ENCODE measurements around the gene CLDN6. TPM values are rescaled to one million over a fixed set of nuclear protein-coding genes. Genes with fewer than 3 reads are reported as not detected.
A peak's percentile ranks its signal among the peaks of the same experiment; 100 is the strongest.

The CLDN6 gene
- total and polyA plus RNA-seq, 2 of the 13 experiments (the other 11 are each of a cell fraction or from before 2014, with no cell fraction given): 5.9 to 7.6 TPM

DNA sequence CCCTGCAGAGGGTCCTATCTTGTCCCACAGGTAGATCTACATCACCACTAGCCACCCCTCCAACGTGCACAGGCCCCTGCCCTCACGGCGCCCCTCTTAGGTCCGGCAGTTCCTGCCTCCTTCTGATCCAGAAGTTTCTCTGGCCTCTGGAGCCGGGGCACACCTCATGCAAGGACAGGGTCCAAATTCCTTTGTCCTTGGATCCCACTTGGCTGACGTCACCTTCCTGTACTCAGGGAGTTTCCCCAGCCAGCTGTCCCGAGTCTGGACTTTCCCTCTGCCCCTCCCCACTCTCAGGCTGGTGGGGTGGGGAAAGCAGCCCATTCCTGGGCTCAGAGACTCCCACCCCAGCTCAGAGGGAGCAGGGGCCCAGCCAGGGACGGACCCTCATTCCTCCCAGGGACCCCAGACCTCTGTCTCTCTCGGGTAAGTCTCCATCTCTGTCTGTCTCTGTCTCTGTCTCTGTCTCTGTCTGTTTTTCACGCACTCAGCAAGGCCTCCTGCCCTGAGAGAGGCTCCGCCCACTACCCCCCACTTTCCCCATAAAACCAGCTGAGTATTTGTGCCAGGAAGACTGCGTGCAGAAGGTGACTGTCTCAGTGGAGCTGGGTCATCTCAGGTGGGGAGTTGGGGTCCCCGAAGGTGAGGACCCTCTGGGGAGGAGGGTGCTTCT lies 47.2 kb upstream of the CLDN6 start, which contains the start of gene IL32 (continued):
- TF ChIP-seq ZNF670 (CRISPR knock-in tag; IDR thresholded peaks at IDR 0.05; ENCODE audit: borderline replicate concordance) (0 out of 2 replicates have a peak, but pooled peaks have one; percentile 28), RFXAP (CRISPR knock-in tag; IDR thresholded peaks at IDR 0.05; ENCODE audit: borderline replicate concordance) (no peak)
- TF ChIP-seq, protein P1, sequence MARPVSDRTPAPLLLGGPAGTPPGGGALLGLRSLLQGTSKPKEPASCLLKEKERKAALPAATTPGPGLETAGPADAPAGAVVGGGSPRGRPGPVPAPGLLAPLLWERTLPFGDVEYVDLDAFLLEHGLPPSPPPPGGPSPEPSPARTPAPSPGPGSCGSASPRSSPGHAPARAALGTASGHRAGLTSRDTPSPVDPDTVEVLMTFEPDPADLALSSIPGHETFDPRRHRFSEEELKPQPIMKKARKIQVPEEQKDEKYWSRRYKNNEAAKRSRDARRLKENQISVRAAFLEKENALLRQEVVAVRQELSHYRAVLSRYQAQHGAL (CRISPR knock-in tag; IDR thresholded peaks at IDR 0.05; ENCODE audit: not compliant biosample characterization): no peak
- TF ChIP-seq, protein P2, sequence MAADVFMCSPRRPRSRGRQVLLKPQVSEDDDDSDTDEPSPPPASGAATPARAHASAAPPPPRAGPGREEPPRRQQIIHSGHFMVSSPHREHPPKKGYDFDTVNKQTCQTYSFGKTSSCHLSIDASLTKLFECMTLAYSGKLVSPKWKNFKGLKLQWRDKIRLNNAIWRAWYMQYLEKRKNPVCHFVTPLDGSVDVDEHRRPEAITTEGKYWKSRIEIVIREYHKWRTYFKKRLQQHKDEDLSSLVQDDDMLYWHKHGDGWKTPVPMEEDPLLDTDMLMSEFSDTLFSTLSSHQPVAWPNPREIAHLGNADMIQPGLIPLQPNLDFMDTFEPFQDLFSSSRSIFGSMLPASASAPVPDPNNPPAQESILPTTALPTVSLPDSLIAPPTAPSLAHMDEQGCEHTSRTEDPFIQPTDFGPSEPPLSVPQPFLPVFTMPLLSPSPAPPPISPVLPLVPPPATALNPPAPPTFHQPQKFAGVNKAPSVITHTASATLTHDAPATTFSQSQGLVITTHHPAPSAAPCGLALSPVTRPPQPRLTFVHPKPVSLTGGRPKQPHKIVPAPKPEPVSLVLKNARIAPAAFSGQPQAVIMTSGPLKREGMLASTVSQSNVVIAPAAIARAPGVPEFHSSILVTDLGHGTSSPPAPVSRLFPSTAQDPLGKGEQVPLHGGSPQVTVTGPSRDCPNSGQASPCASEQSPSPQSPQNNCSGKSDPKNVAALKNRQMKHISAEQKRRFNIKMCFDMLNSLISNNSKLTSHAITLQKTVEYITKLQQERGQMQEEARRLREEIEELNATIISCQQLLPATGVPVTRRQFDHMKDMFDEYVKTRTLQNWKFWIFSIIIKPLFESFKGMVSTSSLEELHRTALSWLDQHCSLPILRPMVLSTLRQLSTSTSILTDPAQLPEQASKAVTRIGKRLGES (CRISPR knock-in tag; IDR thresholded peaks at IDR 0.05; ENCODE audit: borderline replicate concordance): no peak
- TF ChIP-seq, protein P3, sequence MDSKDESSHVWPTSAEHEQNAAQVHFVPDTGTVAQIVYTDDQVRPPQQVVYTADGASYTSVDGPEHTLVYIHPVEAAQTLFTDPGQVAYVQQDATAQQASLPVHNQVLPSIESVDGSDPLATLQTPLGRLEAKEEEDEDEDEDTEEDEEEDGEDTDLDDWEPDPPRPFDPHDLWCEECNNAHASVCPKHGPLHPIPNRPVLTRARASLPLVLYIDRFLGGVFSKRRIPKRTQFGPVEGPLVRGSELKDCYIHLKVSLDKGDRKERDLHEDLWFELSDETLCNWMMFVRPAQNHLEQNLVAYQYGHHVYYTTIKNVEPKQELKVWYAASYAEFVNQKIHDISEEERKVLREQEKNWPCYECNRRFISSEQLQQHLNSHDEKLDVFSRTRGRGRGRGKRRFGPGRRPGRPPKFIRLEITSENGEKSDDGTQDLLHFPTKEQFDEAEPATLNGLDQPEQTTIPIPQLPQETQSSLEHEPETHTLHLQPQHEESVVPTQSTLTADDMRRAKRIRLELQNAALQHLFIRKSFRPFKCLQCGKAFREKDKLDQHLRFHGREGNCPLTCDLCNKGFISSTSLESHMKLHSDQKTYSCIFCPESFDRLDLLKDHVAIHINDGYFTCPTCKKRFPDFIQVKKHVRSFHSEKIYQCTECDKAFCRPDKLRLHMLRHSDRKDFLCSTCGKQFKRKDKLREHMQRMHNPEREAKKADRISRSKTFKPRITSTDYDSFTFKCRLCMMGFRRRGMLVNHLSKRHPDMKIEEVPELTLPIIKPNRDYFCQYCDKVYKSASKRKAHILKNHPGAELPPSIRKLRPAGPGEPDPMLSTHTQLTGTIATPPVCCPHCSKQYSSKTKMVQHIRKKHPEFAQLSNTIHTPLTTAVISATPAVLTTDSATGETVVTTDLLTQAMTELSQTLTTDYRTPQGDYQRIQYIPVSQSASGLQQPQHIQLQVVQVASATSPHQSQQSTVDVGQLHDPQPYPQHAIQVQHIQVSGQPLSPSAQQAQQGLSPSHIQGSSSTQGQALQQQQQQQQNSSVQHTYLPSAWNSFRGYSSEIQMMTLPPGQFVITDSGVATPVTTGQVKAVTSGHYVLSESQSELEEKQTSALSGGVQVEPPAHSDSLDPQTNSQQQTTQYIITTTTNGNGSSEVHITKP (CRISPR knock-in tag; IDR thresholded peaks at IDR 0.05; ENCODE audit: low read depth): peak; percentile 55; the same call in 1 of the 2 replicates
- TF ChIP-seq, protein P4, sequence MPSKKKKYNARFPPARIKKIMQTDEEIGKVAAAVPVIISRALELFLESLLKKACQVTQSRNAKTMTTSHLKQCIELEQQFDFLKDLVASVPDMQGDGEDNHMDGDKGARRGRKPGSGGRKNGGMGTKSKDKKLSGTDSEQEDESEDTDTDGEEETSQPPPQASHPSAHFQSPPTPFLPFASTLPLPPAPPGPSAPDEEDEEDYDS (CRISPR knock-in tag; IDR thresholded peaks at IDR 0.05): peak; percentile 93
- TF ChIP-seq, protein P5, sequence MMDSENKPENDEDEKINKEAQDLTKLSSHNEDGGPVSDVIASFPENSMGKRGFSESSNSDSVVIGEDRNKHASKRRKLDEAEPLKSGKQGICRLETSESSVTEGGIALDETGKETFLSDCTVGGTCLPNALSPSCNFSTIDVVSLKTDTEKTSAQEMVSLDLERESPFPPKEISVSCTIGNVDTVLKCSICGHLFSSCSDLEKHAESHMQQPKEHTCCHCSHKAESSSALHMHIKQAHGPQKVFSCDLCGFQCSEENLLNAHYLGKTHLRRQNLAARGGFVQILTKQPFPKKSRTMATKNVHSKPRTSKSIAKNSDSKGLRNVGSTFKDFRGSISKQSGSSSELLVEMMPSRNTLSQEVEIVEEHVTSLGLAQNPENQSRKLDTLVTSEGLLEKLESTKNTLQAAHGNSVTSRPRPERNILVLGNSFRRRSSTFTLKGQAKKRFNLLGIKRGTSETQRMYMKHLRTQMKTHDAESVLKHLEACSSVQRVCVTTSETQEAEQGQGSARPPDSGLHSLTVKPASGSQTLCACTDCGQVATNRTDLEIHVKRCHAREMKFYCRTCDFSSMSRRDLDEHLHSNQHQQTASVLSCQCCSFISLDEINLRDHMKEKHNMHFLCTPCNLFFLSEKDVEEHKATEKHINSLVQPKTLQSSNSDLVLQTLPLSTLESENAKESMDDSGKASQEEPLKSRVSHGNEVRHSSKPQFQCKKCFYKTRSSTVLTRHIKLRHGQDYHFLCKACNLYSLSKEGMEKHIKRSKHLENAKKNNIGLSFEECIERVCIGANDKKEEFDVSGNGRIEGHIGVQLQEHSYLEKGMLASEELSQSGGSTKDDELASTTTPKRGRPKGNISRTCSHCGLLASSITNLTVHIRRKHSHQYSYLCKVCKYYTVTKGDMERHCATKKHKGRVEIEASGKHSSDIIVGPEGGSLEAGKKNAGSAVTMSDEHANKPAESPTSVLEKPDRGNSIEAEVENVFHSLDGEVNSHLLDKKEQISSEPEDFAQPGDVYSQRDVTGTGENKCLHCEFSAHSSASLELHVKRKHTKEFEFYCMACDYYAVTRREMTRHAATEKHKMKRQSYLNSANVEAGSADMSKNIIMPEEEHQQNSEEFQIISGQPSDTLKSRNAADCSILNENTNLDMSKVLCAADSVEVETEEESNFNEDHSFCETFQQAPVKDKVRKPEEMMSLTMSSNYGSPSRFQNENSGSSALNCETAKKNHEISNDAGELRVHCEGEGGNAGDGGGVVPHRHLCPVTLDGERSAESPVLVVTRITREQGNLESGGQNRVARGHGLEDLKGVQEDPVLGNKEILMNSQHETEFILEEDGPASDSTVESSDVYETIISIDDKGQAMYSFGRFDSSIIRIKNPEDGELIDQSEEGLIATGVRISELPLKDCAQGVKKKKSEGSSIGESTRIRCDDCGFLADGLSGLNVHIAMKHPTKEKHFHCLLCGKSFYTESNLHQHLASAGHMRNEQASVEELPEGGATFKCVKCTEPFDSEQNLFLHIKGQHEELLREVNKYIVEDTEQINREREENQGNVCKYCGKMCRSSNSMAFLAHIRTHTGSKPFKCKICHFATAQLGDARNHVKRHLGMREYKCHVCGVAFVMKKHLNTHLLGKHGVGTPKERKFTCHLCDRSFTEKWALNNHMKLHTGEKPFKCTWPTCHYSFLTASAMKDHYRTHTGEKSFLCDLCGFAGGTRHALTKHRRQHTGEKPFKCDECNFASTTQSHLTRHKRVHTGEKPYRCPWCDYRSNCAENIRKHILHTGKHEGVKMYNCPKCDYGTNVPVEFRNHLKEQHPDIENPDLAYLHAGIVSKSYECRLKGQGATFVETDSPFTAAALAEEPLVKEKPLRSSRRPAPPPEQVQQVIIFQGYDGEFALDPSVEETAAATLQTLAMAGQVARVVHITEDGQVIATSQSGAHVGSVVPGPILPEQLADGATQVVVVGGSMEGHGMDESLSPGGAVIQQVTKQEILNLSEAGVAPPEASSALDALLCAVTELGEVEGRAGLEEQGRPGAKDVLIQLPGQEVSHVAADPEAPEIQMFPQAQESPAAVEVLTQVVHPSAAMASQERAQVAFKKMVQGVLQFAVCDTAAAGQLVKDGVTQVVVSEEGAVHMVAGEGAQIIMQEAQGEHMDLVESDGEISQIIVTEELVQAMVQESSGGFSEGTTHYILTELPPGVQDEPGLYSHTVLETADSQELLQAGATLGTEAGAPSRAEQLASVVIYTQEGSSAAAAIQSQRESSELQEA (CRISPR knock-in tag; IDR thresholded peaks at IDR 0.05; ENCODE audit: not compliant biosample characterization): no peak
- TF ChIP-seq, protein P6, sequence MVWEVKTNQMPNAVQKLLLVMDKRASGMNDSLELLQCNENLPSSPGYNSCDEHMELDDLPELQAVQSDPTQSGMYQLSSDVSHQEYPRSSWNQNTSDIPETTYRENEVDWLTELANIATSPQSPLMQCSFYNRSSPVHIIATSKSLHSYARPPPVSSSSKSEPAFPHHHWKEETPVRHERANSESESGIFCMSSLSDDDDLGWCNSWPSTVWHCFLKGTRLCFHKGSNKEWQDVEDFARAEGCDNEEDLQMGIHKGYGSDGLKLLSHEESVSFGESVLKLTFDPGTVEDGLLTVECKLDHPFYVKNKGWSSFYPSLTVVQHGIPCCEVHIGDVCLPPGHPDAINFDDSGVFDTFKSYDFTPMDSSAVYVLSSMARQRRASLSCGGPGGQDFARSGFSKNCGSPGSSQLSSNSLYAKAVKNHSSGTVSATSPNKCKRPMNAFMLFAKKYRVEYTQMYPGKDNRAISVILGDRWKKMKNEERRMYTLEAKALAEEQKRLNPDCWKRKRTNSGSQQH (CRISPR knock-in tag; IDR thresholded peaks at IDR 0.05; ENCODE audit: low read depth): no peak
